WTC11 (cell line): Measurements from ENCODE around the gene EREG. TPM values are rescaled to one million over a fixed set of nuclear protein-coding genes. Genes with fewer than 3 reads are reported as not detected.

Experiments used
- ATAC-seq: fragments of 200-7000 bp; cut with Tn5 transposase; 2 replicates; pipeline ENCODE4 v1.10.0; 2021; ENCODE audit warnings: mild to moderate bottlenecking, moderate library complexity
- CTCF ChIA-PET: fragments of 300-600 bp; sonication (Branson Sonifier 250); formaldehyde crosslinking; loops from one replicate; lab custom pipeline; 2021; ENCODE audit warnings: antibody characterized with exemption; lab: Charles Lee
- POLR2A ChIA-PET: fragments of 350-600 bp; sonication (Branson Sonifier 250); formaldehyde crosslinking; loops from one replicate; lab custom pipeline; 2021; ENCODE audit warnings: antibody characterized with exemption; lab: Charles Lee
- DNase-seq: peaks from one replicate; pipeline ENCODE4 v3.0.0; 2021; ENCODE audit warnings: low spot score
- H3K27ac Mint-ChIP-seq: 2 replicates; pipeline ENCODE4 v1.8.0; 2021; ENCODE audit warnings: mixed read lengths
- H3K27me3 Mint-ChIP-seq: 2 replicates; pipeline ENCODE4 v1.8.0; 2021; ENCODE audit warnings: low read depth, mild to moderate bottlenecking, moderate library complexity, mixed read lengths
- H3K36me3 Mint-ChIP-seq: 2 replicates; pipeline ENCODE4 v1.8.0; 2021; ENCODE audit warnings: mixed read lengths
- H3K4me1 Mint-ChIP-seq: 2 replicates; pipeline ENCODE4 v1.8.0; 2022; ENCODE audit warnings: mixed read lengths
- H3K4me3 Mint-ChIP-seq: 2 replicates; pipeline ENCODE4 v1.8.0; 2021; ENCODE audit warnings: mild to moderate bottlenecking, moderate library complexity, mixed read lengths
- H3K9me3 Mint-ChIP-seq: 2 replicates; pipeline ENCODE4 v1.8.0; 2021; ENCODE audit warnings: mixed read lengths
- ATF1 ChIP-seq: sonication (generic); formaldehyde crosslinking; IDR thresholded peaks from 2 replicates; pipeline ENCODE4 v1.8.1; 2023; ENCODE audit warnings: mild to moderate bottlenecking, moderate library complexity, missing genetic modification reagents
- ATF6 ChIP-seq: sonication (generic); formaldehyde crosslinking; IDR thresholded peaks from 2 replicates; pipeline ENCODE4 v1.8.1; 2023; ENCODE audit warnings: mild to moderate bottlenecking, missing genetic modification reagents
- ESRRA ChIP-seq: sonication (generic); formaldehyde crosslinking; IDR thresholded peaks from 2 replicates; pipeline ENCODE4 v1.8.1; 2022; ENCODE audit warnings: mild to moderate bottlenecking, missing genetic modification reagents, borderline replicate concordance
- FOXJ3 ChIP-seq: sonication (generic); formaldehyde crosslinking; IDR thresholded peaks from 2 replicates; pipeline ENCODE4 v1.9.0; 2021; ENCODE audit warnings: missing genetic modification reagents, mild to moderate bottlenecking, borderline replicate concordance
- GRHL2 ChIP-seq: fragments of 250-450 bp; sonication (Bioruptor Pico); IDR thresholded peaks from 2 replicates; pipeline ENCODE4 v1.8.0; 2022; ENCODE audit warnings: mild to moderate bottlenecking, moderate library complexity; ENCODE audit not compliant: insufficient replicate concordance, severe bottlenecking
- GTF2I ChIP-seq: fragments of 250-450 bp; sonication (Bioruptor Pico); conservative IDR thresholded peaks from 2 replicates; pipeline ENCODE4 v1.4.0; 2021; ENCODE audit warnings: mild to moderate bottlenecking
- IRF2 ChIP-seq: sonication (generic); formaldehyde crosslinking; IDR thresholded peaks from 2 replicates; pipeline ENCODE4 v1.8.0; 2022; ENCODE audit warnings: low read depth, missing genetic modification reagents, borderline replicate concordance
- JUN ChIP-seq: sonication (generic); formaldehyde crosslinking; IDR thresholded peaks from 2 replicates; pipeline ENCODE4 v1.8.0; 2023; ENCODE audit warnings: mild to moderate bottlenecking, missing genetic modification reagents
- MAX ChIP-seq: sonication (generic); formaldehyde crosslinking; IDR thresholded peaks from 2 replicates; pipeline ENCODE4 v1.8.0; 2022; ENCODE audit warnings: mild to moderate bottlenecking, missing genetic modification reagents
- NFYB ChIP-seq: sonication (generic); formaldehyde crosslinking; conservative IDR thresholded peaks from 2 replicates; pipeline ENCODE4 v1.8.0; 2022; ENCODE audit warnings: low read depth, missing genetic modification reagents
- NR1H2 ChIP-seq: sonication (generic); formaldehyde crosslinking; IDR thresholded peaks from 2 replicates; pipeline ENCODE4 v1.9.0; 2021; ENCODE audit warnings: mild to moderate bottlenecking, moderate library complexity, missing genetic modification reagents
- RORB ChIP-seq: fragments of 250-450 bp; sonication (Bioruptor Pico); IDR thresholded peaks from 2 replicates; pipeline ENCODE4 v1.9.0; 2021; ENCODE audit warnings: mild to moderate bottlenecking
- SP1 ChIP-seq: sonication (generic); formaldehyde crosslinking; conservative IDR thresholded peaks from 2 replicates; pipeline ENCODE4 v1.8.1; 2022; ENCODE audit warnings: missing genetic modification reagents
- TCF7 ChIP-seq: sonication (generic); formaldehyde crosslinking; IDR thresholded peaks from 2 replicates; pipeline ENCODE4 v1.8.0; 2022; ENCODE audit warnings: mild to moderate bottlenecking, low read depth, missing genetic modification reagents, moderate library complexity
- ZNF138 ChIP-seq: sonication (generic); formaldehyde crosslinking; conservative IDR thresholded peaks from 2 replicates; pipeline ENCODE4 v1.8.1; 2022; ENCODE audit warnings: mild to moderate bottlenecking, moderate library complexity, missing genetic modification reagents
- ZNF232 ChIP-seq: sonication (generic); formaldehyde crosslinking; IDR thresholded peaks from 2 replicates; pipeline ENCODE4 v1.8.0; 2022; ENCODE audit warnings: mild to moderate bottlenecking, missing genetic modification reagents
- ZNF396 ChIP-seq: fragments of 250-450 bp; sonication (Bioruptor Pico); IDR thresholded peaks from 2 replicates; pipeline ENCODE4 v1.8.0; 2021; ENCODE audit warnings: mild to moderate bottlenecking, moderate library complexity, borderline replicate concordance
- total RNA-seq: library from RNA; stranded (reverse); gene quantifications from 3 replicates; pipeline ENCODE4 v1.2.3, GENCODE V29; 2021
- TF ChIP-seq, protein P1 (sequence below): sonication (generic); formaldehyde crosslinking; IDR thresholded peaks from 2 replicates; pipeline ENCODE4 v1.8.1; 2022; ENCODE audit warnings: low read depth, mild to moderate bottlenecking, moderate library complexity, missing genetic modification reagents, borderline replicate concordance
- TF ChIP-seq, protein P2 (sequence below): fragments of 200-600 bp; IDR thresholded peaks from 2 replicates; pipeline ENCODE4 v1.8.0; 2022; ENCODE audit warnings: antibody characterized with exemption
- TF ChIP-seq, protein P3 (sequence below): sonication (generic); formaldehyde crosslinking; IDR thresholded peaks from 2 replicates; pipeline ENCODE4 v1.8.0; 2022; ENCODE audit warnings: mild to moderate bottlenecking, missing genetic modification reagents
- TF ChIP-seq, protein P4 (sequence below): fragments of 250-450 bp; sonication (Bioruptor Pico); IDR thresholded peaks from 2 replicates; pipeline ENCODE4 v1.9.0; 2021; ENCODE audit warnings: mild to moderate bottlenecking
- TF ChIP-seq, protein P5 (sequence below): sonication (generic); formaldehyde crosslinking; IDR thresholded peaks from 2 replicates; pipeline ENCODE4 v1.8.1; 2022; ENCODE audit warnings: low read depth, missing genetic modification reagents, borderline replicate concordance

The EREG gene
- total RNA-seq, 1 experiment from 2014 or later = 0.09 TPM

- H3K27me3 Mint-ChIP-seq = no peaks in the 10 kb centered on the region
- ChIA-PET POLR2A (no interaction called here), CTCF (no interaction called here)
- peaks cover 6% of the 10 kb centered on the region for H3K9me3 Mint-ChIP-seq
- no peak overlapping the region for H3K27ac Mint-ChIP-seq
- H3K36me3 Mint-ChIP-seq = no peaks in the 10 kb centered on the region
- H3K4me1 Mint-ChIP-seq = peaks cover 17% of the 10 kb centered on the region
- ATAC-seq = no peak
- TF ChIP-seq, protein P1, sequence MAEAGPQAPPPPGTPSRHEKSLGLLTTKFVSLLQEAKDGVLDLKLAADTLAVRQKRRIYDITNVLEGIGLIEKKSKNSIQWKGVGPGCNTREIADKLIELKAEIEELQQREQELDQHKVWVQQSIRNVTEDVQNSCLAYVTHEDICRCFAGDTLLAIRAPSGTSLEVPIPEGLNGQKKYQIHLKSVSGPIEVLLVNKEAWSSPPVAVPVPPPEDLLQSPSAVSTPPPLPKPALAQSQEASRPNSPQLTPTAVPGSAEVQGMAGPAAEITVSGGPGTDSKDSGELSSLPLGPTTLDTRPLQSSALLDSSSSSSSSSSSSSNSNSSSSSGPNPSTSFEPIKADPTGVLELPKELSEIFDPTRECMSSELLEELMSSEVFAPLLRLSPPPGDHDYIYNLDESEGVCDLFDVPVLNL (CRISPR knock-in tag) = no peak
- TF ChIP-seq, protein P2, sequence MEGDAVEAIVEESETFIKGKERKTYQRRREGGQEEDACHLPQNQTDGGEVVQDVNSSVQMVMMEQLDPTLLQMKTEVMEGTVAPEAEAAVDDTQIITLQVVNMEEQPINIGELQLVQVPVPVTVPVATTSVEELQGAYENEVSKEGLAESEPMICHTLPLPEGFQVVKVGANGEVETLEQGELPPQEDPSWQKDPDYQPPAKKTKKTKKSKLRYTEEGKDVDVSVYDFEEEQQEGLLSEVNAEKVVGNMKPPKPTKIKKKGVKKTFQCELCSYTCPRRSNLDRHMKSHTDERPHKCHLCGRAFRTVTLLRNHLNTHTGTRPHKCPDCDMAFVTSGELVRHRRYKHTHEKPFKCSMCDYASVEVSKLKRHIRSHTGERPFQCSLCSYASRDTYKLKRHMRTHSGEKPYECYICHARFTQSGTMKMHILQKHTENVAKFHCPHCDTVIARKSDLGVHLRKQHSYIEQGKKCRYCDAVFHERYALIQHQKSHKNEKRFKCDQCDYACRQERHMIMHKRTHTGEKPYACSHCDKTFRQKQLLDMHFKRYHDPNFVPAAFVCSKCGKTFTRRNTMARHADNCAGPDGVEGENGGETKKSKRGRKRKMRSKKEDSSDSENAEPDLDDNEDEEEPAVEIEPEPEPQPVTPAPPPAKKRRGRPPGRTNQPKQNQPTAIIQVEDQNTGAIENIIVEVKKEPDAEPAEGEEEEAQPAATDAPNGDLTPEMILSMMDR = no peak
- TF ChIP-seq ZNF232 (CRISPR knock-in tag) (no peak), GTF2I (no peak), ATF6 (CRISPR knock-in tag) (no peak), NFYB (no peak), IRF2 (CRISPR knock-in tag) (no peak)
- no peak overlapping the region for H3K4me3 Mint-ChIP-seq
- no peak for DNase-seq
Observed at GRCh38 chr4:74331944-74332343, 33.0 kb upstream of the EREG start.

DNA sequence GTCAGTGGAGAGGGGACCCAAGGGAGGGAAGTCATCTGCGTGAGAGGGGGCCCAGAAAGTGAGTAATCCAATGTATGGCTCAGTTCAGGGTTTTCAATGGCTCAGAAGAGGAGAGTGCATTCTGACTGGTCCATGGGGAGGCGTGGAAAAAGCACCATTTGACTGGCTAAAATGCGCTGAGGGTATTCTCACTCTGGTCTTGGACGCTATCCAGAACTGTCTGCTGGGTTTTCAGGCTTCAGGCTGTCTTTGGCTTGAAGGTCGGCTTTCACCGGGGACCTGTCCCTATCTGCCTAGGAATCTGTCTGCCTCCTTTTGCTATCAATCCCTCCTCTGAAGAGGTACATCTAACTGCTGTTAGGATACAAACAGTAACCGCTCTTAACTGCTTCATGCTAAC, 30.3 kb upstream of the EREG start:
- no peak; the same call in 1 of the 2 replicates for ATAC-seq
- H3K4me1 Mint-ChIP-seq = peaks cover 17% of the 10 kb centered on the region
- CTCF ChIA-PET = interaction anchor here (1.5 kb wide), 1 partner anchor 14 kb away, joined by 3 read pairs; no protein-coding TSS in a partner anchor
- H3K27ac Mint-ChIP-seq = no peak overlapping the region
- H3K27me3 Mint-ChIP-seq = no peaks in the 10 kb centered on the region
- POLR2A ChIA-PET = no interaction called here
- no peaks in the 10 kb centered on the region for H3K36me3 Mint-ChIP-seq
- no peak overlapping the region for H3K4me3 Mint-ChIP-seq
- no peak for DNase-seq
- TF ChIP-seq ESRRA (no peak), NR1H2 (CRISPR knock-in tag) (no peak), ZNF396 (no peak), ATF1 (CRISPR knock-in tag) (no peak), GTF2I (no peak), FOXJ3 (CRISPR knock-in tag) (no peak), MAX (CRISPR knock-in tag) (no peak), GRHL2 (no peak), JUN (CRISPR knock-in tag) (no peak), TCF7 (CRISPR knock-in tag) (no peak), SP1 (CRISPR knock-in tag) (no peak), RORB (CRISPR knock-in tag) (no peak), ZNF138 (CRISPR knock-in tag) (no peak)
- TF ChIP-seq, protein P3, sequence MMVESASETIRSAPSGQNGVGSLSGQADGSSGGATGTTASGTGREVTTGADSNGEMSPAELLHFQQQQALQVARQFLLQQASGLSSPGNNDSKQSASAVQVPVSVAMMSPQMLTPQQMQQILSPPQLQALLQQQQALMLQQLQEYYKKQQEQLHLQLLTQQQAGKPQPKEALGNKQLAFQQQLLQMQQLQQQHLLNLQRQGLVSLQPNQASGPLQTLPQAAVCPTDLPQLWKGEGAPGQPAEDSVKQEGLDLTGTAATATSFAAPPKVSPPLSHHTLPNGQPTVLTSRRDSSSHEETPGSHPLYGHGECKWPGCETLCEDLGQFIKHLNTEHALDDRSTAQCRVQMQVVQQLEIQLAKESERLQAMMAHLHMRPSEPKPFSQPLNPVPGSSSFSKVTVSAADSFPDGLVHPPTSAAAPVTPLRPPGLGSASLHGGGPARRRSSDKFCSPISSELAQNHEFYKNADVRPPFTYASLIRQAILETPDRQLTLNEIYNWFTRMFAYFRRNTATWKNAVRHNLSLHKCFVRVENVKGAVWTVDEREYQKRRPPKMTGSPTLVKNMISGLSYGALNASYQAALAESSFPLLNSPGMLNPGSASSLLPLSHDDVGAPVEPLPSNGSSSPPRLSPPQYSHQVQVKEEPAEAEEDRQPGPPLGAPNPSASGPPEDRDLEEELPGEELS (CRISPR knock-in tag) = no peak
- TF ChIP-seq, protein P4, sequence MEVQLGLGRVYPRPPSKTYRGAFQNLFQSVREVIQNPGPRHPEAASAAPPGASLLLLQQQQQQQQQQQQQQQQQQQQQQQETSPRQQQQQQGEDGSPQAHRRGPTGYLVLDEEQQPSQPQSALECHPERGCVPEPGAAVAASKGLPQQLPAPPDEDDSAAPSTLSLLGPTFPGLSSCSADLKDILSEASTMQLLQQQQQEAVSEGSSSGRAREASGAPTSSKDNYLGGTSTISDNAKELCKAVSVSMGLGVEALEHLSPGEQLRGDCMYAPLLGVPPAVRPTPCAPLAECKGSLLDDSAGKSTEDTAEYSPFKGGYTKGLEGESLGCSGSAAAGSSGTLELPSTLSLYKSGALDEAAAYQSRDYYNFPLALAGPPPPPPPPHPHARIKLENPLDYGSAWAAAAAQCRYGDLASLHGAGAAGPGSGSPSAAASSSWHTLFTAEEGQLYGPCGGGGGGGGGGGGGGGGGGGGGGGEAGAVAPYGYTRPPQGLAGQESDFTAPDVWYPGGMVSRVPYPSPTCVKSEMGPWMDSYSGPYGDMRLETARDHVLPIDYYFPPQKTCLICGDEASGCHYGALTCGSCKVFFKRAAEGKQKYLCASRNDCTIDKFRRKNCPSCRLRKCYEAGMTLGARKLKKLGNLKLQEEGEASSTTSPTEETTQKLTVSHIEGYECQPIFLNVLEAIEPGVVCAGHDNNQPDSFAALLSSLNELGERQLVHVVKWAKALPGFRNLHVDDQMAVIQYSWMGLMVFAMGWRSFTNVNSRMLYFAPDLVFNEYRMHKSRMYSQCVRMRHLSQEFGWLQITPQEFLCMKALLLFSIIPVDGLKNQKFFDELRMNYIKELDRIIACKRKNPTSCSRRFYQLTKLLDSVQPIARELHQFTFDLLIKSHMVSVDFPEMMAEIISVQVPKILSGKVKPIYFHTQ (CRISPR knock-in tag) = no peak
- TF ChIP-seq, protein P5, sequence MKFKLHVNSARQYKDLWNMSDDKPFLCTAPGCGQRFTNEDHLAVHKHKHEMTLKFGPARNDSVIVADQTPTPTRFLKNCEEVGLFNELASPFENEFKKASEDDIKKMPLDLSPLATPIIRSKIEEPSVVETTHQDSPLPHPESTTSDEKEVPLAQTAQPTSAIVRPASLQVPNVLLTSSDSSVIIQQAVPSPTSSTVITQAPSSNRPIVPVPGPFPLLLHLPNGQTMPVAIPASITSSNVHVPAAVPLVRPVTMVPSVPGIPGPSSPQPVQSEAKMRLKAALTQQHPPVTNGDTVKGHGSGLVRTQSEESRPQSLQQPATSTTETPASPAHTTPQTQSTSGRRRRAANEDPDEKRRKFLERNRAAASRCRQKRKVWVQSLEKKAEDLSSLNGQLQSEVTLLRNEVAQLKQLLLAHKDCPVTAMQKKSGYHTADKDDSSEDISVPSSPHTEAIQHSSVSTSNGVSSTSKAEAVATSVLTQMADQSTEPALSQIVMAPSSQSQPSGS (CRISPR knock-in tag) = no peak
- H3K9me3 Mint-ChIP-seq = peaks cover 6% of the 10 kb centered on the region
